GM04504 (cell line): ENCODE results near the gene TEX9.

ENCODE experiments used
- DNase-seq: peaks from one replicate; pipeline ENCODE4 v3.0.0-alpha.2; 2012; ENCODE audit warnings: low read depth

Gene TEX9

GRCh38 chr15:56454836-56455235 is 89.6 kb downstream of the TEX9 start:
- DNase-seq: no peak

- DNase-seq: no peak
Observed at GRCh38 chr15:56456229-56456628, 91.0 kb downstream of the TEX9 start.

GRCh38 chr15:56459096-56459495 is 93.9 kb downstream of the TEX9 start:
- DNase-seq: no peak

GRCh38 chr15:56460071-56460470 is 94.8 kb downstream of the TEX9 start:
- DNase-seq: no peak

GRCh38 chr15:56460947-56461346 is 95.7 kb downstream of the TEX9 start:
- DNase-seq: no peak

- peak; percentile 91 for DNase-seq
Observed at GRCh38 chr15:56464893-56465520, 99.8 kb downstream of the TEX9 start, which contains the start of gene MNS1. Gene MNS1, minus strand, starts transcription at chr15:56465137. Its CDS starts 165 bp downstream, at chr15:56464972.

- DNase-seq: no peak
Observed at GRCh38 chr15:56467616-56468015, 102.4 kb downstream of the TEX9 start.

- no peak for DNase-seq
Observed at GRCh38 chr15:56468401-56468800, 103.2 kb downstream of the TEX9 start.

- no peak for DNase-seq
Observed at GRCh38 chr15:56469483-56469882, 104.3 kb downstream of the TEX9 start.

GRCh38 chr15:56471440-56472069 is 106.3 kb downstream of the TEX9 start:
- DNase-seq: no peak

- DNase-seq: no peak
Observed at GRCh38 chr15:56472278-56472677, 107.1 kb downstream of the TEX9 start.

GRCh38 chr15:56473017-56473416 is 107.8 kb downstream of the TEX9 start:
- no peak for DNase-seq

GRCh38 chr15:56475351-56475750 is 110.1 kb downstream of the TEX9 start:
- DNase-seq: no peak
